Sigmoid colon (tissue), 7 donors: ENCODE results near the gene ZNF175. TPM values are rescaled to one million over a fixed set of nuclear protein-coding genes. Genes with fewer than 3 reads are reported as not detected.

Experiments used
- DNase-seq: peaks from one replicate; pipeline ENCODE4 v3.0.0-alpha.2; 2019
- H3K27ac ChIP-seq, 4 donors: fragments of 200-600 bp; sonication (generic); one replicate each; pipeline ENCODE4 v1.5.1; 2016 to 2019; ENCODE audit warnings: mild to moderate bottlenecking in 1 of 4
- H3K27me3 ChIP-seq, 3 donors: fragments of 200-600 bp; sonication (generic); one replicate each; pipeline ENCODE4 v1.5.1; 2019; ENCODE audit warnings: mild to moderate bottlenecking in 1 of 3
- H3K36me3 ChIP-seq, 4 donors: fragments of 200-600 bp; sonication (generic); one replicate each; pipeline ENCODE4 v1.5.1; 2016 to 2019
- H3K4me1 ChIP-seq, 4 donors: fragments of 200-600 bp; sonication (generic); one replicate each; pipeline ENCODE4 v1.5.1; 2017 to 2019
- H3K4me3 ChIP-seq, 4 donors: fragments of 200-600 bp; sonication (generic); one replicate each; pipeline ENCODE4 v1.5.1; 2017 to 2019; ENCODE audit warnings: mild to moderate bottlenecking in 2 of 4, moderate library complexity in 1 of 4
- H3K9me3 ChIP-seq, 4 donors: fragments of 200-600 bp in 3 of 4; sonication (generic) in 3 of 4; one replicate each; pipeline versions ENCODE4 v1.5.1 to v1.6.1; 2013 to 2019
- EP300 ChIP-seq, 4 donors: sonication (generic); formaldehyde crosslinking; IDR thresholded peaks; one replicate each; pipeline ENCODE4 v1.6.1; 2017; ENCODE audit warnings: antibody characterized with exemption in 4 of 4
- POLR2A ChIP-seq, 2 donors: fragments of 450-650 bp; IDR thresholded peaks; one replicate each; pipeline ENCODE4 v1.6.1; 2016; ENCODE audit warnings: antibody characterized with exemption in 2 of 2, mild to moderate bottlenecking in 2 of 2, moderate library complexity in 2 of 2
- POLR2AphosphoS5 ChIP-seq, 4 donors: sonication (generic); formaldehyde crosslinking; IDR thresholded peaks; one replicate each; pipeline ENCODE4 v1.6.1; 2017; ENCODE audit warnings: antibody characterized with exemption in 4 of 4
- WGBS, 2 donors: extraction: QIAGEN DNeasy Blood & Tissue Kit; methylation state at CpG; one replicate each; pipeline ENCODE4 v1.1.7; 2013; 5-methylcytosine and 5-hydroxymethylcytosine counted together
- intact Hi-C: fragments of 100-400 bp; cut with DNase I; formaldehyde crosslinking; loops from one replicate; pipeline ENCODE4 v1.15.1; 2023
- polyA plus RNA-seq, 3 donors: library from polyadenylated mRNA; stranded (reverse); fragments of 200-250 nt; gene quantifications; one replicate each; pipeline ENCODE4 v1.2.3, GENCODE V29; 2013
- total RNA-seq, 4 donors: library from RNA; depleted of rRNA; stranded (reverse); fragments of >200 nt; gene quantifications; one replicate each; pipeline ENCODE4 v1.1.0, GENCODE V29; 2016
- TF ChIP-seq, protein P1 (sequence below), 4 experiments: fragments of 450-650 bp in 3 of 4; fragments of 200-600 bp in 1 of 4; IDR thresholded peaks; one replicate each; pipeline ENCODE4 v1.5.1; 2016 to 2019; ENCODE audit warnings: antibody characterized with exemption in 4 of 4, mild to moderate bottlenecking in 3 of 4, moderate library complexity in 2 of 4
- donor health status: healthy with polysubstance abuse.
- donor health status: Bipolar disorder and iron deficiency.
- donor health status: healthy.

The ZNF175 gene
- total and polyA plus RNA-seq, 7 donors, result 1.4 to 5.8 (median 3.6) TPM

DNA sequence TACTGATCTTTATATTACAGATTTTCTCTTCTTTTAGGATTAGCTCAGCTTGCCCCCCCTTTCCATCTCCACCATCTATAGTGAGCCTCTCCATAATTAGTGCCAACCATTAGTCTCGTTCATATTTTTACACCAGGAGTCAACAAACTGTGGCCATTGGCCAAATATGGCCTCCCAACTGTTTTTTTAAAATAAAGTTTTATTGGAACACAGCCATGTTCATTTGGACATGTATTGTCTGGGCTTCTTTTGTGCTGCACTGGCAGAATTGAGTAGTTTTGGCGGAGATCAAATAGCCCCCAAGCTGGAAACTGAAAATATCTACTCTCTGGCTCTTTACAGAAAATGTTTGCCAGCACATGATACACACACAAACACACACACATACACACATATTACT is 18.4 kb downstream of the ZNF175 start:
- H3K36me3 ChIP-seq, result peaks cover 19 to 33% (median 20%) of the 10 kb centered on the region in 4 donors
- 94 to 95% methylated on average over 2 of the region's 2 CpGs for WGBS, 2 donors

DNA sequence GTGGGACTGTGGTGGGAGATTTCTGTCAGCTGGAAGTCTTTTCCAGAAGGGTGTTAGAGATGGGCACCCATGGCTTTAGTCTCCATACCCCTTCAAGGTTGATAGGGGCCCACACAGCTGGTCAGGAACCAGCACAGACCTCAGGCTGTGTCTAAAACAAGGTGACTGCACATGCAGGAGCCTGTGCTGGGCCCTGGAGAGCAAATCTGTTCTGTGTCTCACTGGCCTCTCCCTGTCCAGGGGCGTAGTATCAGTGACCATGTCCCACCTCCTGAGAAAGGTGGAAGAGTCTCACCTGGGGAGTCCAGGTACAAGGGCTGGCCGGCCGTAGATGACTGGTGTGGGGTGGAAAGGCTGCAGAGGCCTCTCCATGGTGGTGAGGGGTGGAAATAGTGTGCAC is 19.4 kb downstream of the ZNF175 start:
- no peak for DNase-seq
- H3K9me3 ChIP-seq, result peaks cover 0 to 11% (median 4%) of the 10 kb centered on the region in 4 donors
- intact Hi-C loops, result no loop called here
- H3K4me3 ChIP-seq, result no peak overlapping the region
- H3K27me3 ChIP-seq, result no peaks in the 10 kb centered on the region
- 81 to 98% methylated on average over 3 of the region's 3 CpGs for WGBS, 2 donors
- peaks cover 0 to 18% (median 15%) of the 10 kb centered on the region in 4 donors for H3K4me1 ChIP-seq
- peaks cover 14 to 26% (median 19%) of the 10 kb centered on the region in 4 donors for H3K36me3 ChIP-seq
- TF ChIP-seq POLR2AphosphoS5 (IDR thresholded peaks at IDR 0.05) (no peak), POLR2A (IDR thresholded peaks at IDR 0.05) (no peak), EP300 (IDR thresholded peaks at IDR 0.05) (no peak)
- TF ChIP-seq, protein P1, sequence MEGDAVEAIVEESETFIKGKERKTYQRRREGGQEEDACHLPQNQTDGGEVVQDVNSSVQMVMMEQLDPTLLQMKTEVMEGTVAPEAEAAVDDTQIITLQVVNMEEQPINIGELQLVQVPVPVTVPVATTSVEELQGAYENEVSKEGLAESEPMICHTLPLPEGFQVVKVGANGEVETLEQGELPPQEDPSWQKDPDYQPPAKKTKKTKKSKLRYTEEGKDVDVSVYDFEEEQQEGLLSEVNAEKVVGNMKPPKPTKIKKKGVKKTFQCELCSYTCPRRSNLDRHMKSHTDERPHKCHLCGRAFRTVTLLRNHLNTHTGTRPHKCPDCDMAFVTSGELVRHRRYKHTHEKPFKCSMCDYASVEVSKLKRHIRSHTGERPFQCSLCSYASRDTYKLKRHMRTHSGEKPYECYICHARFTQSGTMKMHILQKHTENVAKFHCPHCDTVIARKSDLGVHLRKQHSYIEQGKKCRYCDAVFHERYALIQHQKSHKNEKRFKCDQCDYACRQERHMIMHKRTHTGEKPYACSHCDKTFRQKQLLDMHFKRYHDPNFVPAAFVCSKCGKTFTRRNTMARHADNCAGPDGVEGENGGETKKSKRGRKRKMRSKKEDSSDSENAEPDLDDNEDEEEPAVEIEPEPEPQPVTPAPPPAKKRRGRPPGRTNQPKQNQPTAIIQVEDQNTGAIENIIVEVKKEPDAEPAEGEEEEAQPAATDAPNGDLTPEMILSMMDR (IDR thresholded peaks at IDR 0.05), result no peak
- no peak overlapping the region for H3K27ac ChIP-seq

More for the DNA sequence above, 18.4 kb downstream of the ZNF175 start:
- Histone ChIP-seq H3K9me3 (peaks cover 0 to 11% (median 4%) of the 10 kb centered on the region in 4 donors), H3K4me1 (peaks cover 0 to 12% (median 10%) of the 10 kb centered on the region in 4 donors), H3K27ac (no peak overlapping the region), H3K27me3 (no peaks in the 10 kb centered on the region), H3K4me3 (no peak overlapping the region)
- intact Hi-C loops, result no loop called here
- TF ChIP-seq POLR2A (IDR thresholded peaks at IDR 0.05), result no peak
- TF ChIP-seq POLR2AphosphoS5 (IDR thresholded peaks at IDR 0.05), result no peak
- TF ChIP-seq EP300 (IDR thresholded peaks at IDR 0.05), result no peak
- TF ChIP-seq, protein P1 (IDR thresholded peaks at IDR 0.05), result no peak
- no peak for DNase-seq

DNA sequence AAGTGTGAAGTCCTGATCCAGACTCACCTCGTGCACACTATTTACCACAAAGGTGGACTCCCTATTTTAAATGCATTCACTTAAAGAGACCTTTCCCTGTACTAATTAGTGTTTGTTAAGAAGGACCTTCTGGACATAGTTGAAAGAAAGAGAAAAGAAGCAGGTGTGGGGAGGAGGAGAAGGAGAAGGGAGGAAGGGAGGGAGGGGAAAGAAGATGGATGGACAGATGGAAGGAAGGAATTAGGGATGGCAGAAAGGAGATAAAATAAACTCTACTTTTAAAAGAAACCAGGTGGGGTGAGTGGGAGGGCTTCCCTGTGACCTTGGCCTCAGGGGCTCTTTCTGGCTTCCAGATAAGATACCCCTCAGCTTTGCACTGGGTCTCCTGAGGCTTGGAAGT is 21.4 kb downstream of the ZNF175 start:
- Histone ChIP-seq H3K36me3 (peaks cover 0 to 6% (median 4%) of the 10 kb centered on the region in 4 donors), H3K27me3 (peaks cover 0 to under 1% (median 0%) of the 10 kb centered on the region in 3 donors), H3K9me3 (peaks cover 0 to 6% (median 2%) of the 10 kb centered on the region in 4 donors), H3K27ac (no peak overlapping the region), H3K4me3 (no peak overlapping the region), H3K4me1 (peaks cover 0 to 18% (median 15%) of the 10 kb centered on the region in 4 donors)
- 64 to 75% methylated on average over 1 of the region's 1 CpG for WGBS, 2 donors
- no peak for DNase-seq
- TF ChIP-seq POLR2A (IDR thresholded peaks at IDR 0.05), result no peak
- no peak for TF ChIP-seq POLR2AphosphoS5 (IDR thresholded peaks at IDR 0.05)
- TF ChIP-seq, protein P1 (IDR thresholded peaks at IDR 0.05), result no peak
- intact Hi-C loops, result no loop called here

DNA sequence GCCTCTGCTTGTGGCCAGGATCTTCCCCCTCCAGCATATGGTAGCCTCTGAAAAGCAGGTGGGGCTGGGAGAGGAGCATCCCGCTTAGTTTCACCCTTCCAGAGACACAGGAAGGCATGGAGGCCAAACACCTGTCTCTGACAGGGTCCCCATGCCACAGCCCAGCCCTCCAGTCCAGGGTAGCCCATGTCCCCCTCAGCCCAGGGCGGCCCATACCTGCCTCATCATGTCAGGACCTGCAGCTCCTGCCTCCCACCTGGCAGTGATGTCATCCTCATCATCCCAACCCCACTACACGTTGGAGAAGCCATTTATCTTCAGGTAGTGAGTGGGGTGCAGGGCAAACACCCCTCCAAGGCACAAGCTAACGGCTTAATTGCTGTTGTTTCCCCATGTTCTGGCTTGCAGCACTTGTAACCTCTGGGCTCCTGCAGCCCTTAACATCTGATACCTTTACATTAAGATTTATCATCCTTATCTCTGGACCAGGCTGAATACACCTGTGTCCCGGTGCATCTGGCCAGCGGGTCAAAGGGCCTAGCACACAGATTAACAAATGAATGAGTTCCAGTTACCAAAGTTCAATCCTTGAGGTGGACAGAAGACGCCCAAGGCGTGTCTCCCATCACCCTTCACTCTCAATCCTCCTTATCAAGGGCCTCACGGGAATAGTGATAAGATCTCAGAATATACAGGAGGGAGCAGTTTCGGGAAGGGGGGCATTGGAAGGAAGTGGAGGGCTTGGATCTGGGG is 22.2 kb downstream of the ZNF175 start:
- no peak for TF ChIP-seq EP300 (IDR thresholded peaks at IDR 0.05)
- no peak for TF ChIP-seq POLR2A (IDR thresholded peaks at IDR 0.05)
- TF ChIP-seq, protein P1 (IDR thresholded peaks at IDR 0.05), result no peak
- TF ChIP-seq POLR2AphosphoS5 (IDR thresholded peaks at IDR 0.05), result no peak
- intact Hi-C loops, result no loop called here
- 21 to 38% methylated on average over 10 of the region's 10 CpGs for WGBS, 2 donors
- peaks cover 0 to 2% (median 0%) of the 10 kb centered on the region in 4 donors for H3K36me3 ChIP-seq
- peaks cover 0 to 18% (median 15%) of the 10 kb centered on the region in 4 donors for H3K4me1 ChIP-seq
- DNase-seq, result no peak
- no peaks in the 10 kb centered on the region for H3K9me3 ChIP-seq
- peaks cover 0 to 9% (median 6%) of the 10 kb centered on the region in 3 donors for H3K27me3 ChIP-seq
- H3K4me3 ChIP-seq, result peak overlapping the region; percentile 53 to 62 (median 58)
- peak overlapping the region in 3 of 4 donors; percentile 61 to 66 (median 62) for H3K27ac ChIP-seq
